Activated T-cell treated with anti-CD3 and anti-CD28 coated beads for 48 hours (primary cell): ENCODE measurements around the gene FAM120AOS.

ENCODE experiments used
- DNase-seq: peaks from one replicate; pipeline ENCODE4 v3.0.0-alpha.2; 2020; ENCODE audit warnings: low read depth

The FAM120AOS gene

GRCh38 chr9:93437996-93438395 lies 15.4 kb downstream of the FAM120AOS start:
- no peak for DNase-seq

DNA sequence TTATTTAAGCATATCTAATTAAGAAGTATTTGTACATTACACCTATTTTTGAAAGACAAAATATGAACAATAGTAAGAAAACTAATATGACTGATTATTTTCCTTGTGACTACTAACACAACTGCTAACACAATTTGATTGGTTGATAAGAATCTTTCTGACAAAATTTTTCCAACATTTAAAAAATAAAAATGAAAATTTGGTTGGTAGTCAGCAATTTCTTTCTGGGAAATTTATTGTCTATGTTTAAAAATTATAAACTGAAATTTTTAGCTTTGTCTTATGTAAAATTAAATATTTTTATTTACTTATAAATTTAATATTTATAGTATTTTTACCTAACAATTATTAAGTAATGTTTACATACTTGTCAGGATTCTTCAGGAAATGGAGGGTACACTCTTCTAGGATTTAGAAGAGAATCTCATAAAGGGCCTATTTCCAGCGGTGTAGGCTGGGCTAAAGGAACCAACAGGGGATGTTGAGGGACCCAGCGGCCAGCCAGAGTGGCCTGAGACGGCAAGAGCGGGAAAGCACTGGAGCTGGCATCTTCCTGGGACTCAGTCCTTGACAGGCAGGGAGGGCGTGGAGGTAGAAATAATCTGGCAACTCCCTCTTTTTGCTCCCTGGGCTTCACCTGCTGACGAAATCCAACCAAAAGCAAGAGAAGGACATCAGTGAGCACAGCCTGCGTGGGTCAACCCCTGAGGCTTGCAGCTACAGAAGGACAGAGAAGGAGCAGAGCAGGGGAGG lies 16.6 kb downstream of the FAM120AOS start:
- DNase-seq: no peak

- no peak for DNase-seq
Observed at GRCh38 chr9:93436218-93436617, 17.2 kb downstream of the FAM120AOS start.

- DNase-seq: no peak
Observed at GRCh38 chr9:93435386-93435785, 18.0 kb downstream of the FAM120AOS start.

DNA sequence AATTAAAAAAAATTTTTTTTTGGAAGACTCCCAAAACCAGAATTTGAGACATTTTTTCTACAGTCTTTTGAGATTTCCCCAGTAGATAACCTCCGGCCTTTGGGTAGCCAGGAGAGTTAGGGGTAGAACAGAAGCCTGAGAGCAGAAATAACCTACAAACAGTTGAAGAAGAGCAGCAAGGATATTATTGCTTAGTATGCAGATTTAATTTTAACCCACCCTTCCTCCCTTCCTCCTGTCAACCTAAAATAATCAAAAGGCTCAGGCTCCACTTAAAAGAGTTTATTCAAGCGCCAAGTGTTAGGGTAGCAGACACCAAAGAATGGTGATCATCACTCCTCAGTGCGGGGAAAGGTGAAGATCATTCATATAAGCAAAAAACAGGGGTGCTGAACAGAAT lies 19.3 kb downstream of the FAM120AOS start:
- DNase-seq: no peak

- no peak for DNase-seq
Observed at GRCh38 chr9:93432964-93433363, 20.4 kb downstream of the FAM120AOS start.

- DNase-seq: no peak
Observed at GRCh38 chr9:93431539-93432105, 21.8 kb downstream of the FAM120AOS start.

DNA sequence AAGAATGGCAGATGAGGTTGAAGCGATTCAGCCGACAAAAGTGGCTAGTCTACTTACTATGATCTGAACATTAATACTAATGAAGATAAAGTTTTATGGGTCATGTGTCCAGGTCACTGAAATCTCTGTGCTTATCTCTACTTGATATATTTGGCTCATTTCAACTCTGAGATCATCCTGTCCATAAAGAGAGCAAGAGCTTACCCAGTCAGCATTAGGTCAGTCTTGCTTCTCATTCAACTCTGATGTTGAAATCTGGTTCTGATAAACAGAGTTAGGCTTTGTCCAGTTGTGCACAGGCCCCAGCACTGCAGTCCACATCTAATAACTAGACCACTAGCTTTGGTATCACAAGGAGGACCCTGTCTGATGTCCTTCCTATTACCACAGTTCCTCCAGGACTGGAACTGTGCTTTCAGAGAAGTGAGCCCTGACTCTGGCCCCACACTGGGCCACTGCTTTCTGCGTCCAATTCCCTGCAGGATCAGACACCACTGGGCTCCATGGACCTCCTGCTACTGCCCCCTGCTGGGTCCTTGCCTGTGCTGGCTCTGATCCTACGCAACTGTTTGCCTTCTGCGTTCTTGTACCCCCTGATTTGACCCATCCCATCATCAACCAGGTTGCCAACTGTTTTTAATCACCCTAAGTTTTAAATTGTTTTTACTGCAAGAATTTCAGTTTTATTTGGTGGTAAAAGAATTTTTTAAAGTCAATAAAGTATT lies 25.6 kb downstream of the FAM120AOS start:
- peak; percentile 6 for DNase-seq

- DNase-seq: no peak
Observed at GRCh38 chr9:93422977-93423616, 30.3 kb downstream of the FAM120AOS start.

DNA sequence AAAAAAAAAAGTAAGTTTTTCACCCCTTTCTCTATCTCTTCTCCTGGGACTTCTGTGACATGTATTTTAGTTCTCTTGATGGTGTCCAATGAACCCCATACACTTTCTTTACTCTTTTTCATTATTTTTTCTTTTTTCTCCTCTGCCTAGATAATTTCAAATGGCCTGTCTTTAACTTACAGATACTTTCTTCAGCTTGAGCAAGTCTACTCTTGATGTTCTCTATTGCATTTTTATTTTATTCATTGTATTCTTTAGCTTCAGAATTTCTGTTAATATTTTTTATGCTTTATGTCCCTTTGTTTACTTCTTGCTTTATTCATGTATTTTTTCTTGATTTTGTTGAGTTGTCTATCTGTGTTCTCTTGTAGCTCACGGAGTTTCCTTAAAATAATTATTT lies 34.4 kb downstream of the FAM120AOS start:
- DNase-seq: no peak

DNA sequence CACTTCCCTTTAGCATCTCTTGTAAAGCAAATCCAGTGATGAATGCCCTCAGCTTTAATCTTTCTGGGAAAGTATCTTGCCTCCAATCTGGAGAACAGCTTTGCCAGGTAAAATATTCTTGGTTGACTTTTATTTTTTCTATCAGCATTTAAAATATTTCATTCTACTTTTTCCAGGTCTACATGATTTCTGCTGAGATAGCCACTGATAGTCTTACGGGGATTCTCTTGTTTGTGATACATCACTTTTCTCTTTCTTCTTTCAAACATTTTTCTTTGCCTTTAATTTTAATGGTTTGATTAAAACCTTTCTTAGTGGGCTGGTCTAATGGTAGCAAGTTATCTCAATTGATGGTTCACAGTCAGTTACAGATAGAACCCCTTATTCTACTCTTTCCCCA lies 35.8 kb downstream of the FAM120AOS start:
- no peak for DNase-seq

DNA sequence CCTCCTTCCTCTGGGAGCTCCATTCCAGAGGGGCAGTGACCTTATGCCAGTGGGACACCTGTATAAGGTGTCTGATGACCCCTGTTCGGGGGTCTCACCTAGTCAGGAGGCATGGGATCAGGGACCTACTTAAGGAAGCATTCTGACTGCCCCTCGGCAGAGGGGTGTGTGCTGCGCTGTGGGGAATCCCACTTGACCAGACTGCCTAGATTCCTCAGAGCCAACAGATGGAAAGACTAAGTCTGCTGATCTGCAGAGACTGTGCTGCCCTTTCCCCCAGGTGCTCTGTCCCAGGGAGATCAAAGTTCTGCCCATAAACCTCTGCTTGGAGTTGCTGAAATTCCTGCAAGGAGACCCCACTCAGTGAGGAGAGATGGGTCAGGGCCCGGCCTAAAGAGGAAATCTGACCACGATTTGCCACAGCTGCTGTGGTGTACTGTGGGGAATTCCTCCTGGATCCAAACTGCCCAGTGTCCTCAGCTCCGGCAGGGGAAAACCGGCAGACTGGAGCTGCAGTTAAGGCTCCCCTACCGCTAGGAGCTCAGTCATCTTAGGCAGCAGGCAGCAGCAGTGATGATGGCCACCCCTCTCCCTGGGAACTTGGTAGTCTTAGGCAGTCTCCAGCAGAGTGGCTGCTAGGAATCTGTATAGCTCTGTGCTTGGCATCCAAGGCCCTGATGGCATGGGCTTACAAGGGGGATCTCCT lies 36.7 kb downstream of the FAM120AOS start:
- no peak for DNase-seq

DNA sequence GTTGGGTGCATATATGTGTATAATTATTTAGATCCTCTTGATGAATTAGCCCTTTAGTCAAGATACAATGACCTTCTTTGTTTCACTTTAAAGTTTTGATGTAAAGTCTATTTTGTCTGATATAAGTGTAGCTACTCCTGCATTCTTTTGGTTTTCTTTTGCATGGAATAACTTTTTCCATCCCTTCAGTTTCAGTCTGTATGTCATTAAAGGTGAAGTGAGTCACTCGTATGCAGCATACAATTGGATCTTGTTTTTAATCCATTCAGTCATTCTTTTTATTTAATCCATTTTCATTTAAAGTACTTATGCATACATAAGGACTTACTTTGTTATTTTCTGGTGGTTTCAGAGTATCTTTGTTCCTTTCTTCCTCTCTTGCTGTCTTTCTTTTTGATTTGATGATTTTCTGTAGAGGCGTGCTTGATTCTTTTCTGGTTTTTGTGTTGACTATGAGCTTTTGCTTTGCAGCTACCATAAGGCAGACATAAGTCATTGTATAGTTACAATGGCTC lies 38.1 kb downstream of the FAM120AOS start:
- no peak for DNase-seq

DNA sequence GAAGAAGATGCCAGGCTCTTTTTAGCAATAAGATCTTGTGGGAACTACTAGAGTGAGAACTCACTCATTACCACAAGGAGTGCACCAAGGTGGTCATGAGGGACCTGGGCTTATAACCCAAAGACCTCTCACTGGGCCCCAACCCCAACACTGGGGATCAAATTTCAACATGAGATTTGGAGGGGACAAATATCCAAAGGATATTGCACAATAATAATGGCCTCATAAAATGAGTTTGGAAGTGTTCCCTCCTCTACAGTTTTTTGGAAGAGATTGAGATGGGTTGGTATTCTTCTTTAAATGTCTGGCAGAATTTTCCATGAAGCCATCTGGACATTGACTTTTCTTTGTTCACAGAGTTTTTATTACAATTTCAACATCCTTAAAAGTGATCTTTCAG lies 39.9 kb downstream of the FAM120AOS start:
- DNase-seq: no peak

GRCh38 chr9:93406371-93406770 lies 47.0 kb downstream of the FAM120AOS start:
- no peak for DNase-seq

DNA sequence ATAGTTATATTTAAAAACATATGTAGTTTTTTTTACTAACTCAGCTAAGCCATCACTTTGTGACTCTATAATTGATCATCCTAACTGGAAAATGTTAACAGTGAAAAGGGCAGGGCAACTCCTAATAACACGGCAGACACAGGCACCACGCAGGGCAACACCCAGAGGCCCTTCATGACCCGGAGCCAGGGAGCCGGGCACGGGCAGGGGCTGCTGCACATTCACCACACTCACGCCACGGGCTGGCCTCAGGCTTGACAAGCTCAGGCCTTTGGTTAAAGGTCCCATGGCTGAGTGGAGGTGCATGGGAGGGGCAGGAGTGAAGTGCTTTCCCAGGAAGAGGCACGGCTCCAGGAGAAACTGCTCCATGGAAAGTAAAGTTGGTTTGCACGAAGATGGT lies 54.9 kb downstream of the FAM120AOS start:
- DNase-seq: no peak

DNA sequence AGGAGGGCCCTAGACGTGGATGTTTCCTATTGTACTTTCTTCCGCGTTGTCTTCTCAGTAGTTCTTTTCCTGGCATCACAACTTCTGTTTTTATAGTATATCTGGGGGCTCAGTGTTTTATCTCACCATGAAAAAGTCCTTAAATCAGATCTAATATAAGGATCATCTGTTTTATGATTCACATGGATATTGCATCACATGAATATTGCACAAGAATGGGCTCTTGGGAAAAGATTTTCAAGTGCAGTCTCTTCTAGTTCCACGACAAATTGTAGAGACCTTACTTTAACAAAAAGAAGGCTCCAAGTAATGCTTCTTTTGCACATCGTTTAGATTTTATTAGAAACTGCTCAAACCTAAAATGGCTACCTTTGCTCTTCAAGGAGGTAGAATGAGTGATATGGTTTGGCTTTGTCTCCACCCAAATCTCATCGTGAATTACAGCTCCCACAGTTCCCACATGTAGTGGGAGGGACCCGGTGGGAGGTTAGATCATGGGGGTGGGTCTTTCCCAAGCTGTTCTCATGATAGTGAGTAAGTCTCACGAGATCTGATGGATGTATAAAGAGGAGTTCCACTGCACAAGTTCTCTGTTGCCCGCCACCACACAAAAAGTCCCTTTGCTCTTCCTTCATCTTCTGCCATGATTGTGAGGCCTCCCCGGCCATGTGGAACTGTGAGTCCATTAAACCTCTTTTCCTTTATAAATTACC lies 55.6 kb downstream of the FAM120AOS start:
- DNase-seq: no peak
